ENCODE results near the gene ZNF441. TPM values are rescaled to one million over a fixed set of nuclear protein-coding genes. Genes with fewer than 3 reads are reported as not detected.

The ZNF441 gene
- total and polyA plus RNA-seq, 2 of the 13 experiments (the other 11 are each of a cell fraction or from before 2014, with no cell fraction given): 2.8 to 10.0 TPM

- intact Hi-C loops (cut with micrococcal nuclease; ENCODE audit: unreplicated experiment) (no loop called here), in situ Hi-C loops (cut with HindIII; ENCODE audit: extremely low pct_ligation_motif_present, low pct_unique_long_range_greater_than_20kb) (no loop called here)
- CTCF ChIA-PET (ENCODE audit: low intra/inter-chr PET ratio, low total read pairs): no interaction called here
- H4K20me1 ChIP-seq (ENCODE audit: insufficient read depth, low read length): no peaks in the 10 kb centered on the region
- TF ChIP-seq HOXA3 (CRISPR knock-in tag; IDR thresholded peaks at IDR 0.05): no peak
- H3K27me3 ChIP-seq (ENCODE audit: control insufficient read depth in 1 of 2, insufficient read depth in 2 of 2, low read length in 2 of 2): no peaks in the 10 kb centered on the region
- no peak overlapping the region for H2AFZ ChIP-seq (ENCODE audit: low read length)
- H3K79me2 ChIP-seq (ENCODE audit: insufficient read depth, low read length): no peaks in the 10 kb centered on the region
- POLR2A ChIA-PET: no interaction called here
- FAIRE-seq: no peak
- H3K9me3 ChIP-seq (ENCODE audit: low read length): no peaks in the 10 kb centered on the region
- no peak for ATAC-seq
- H3K9ac ChIP-seq (ENCODE audit: insufficient read depth, low read depth, low read length): no peak overlapping the region
- no peak overlapping the region for H3K4me2 ChIP-seq (ENCODE audit: low read depth, low read length)
- peaks cover 3 to 24% of the 10 kb centered on the region in 2 experiments for H3K36me3 ChIP-seq (replicated peaks in 1 of 2; ENCODE audit: control insufficient read depth in 1 of 2, insufficient read depth in 2 of 2, low read length in 2 of 2)
- H3K4me3 ChIP-seq (replicated peaks in 1 of 3; ENCODE audit: insufficient read depth in 1 of 3, low read depth in 2 of 3, low read length in 3 of 3): no peak overlapping the region
- WGBS (ENCODE audit: low lambda C conversion rate): 93% methylated on average over 8 of the region's 8 CpGs
- no peak for DNase-seq (ENCODE audit: low spot score)
- no peak overlapping the region for H3K27ac ChIP-seq (ENCODE audit: extremely low read length, insufficient read depth, low read length)
- H3K4me1 ChIP-seq (ENCODE audit: insufficient read depth, low read length): no peaks in the 10 kb centered on the region
- no TSS peak for BruUV-seq (replicated peaks)
These were observed 65.6 kb downstream of the ZNF441 start for GRCh38 chr19:11832253-11832912.

DNA sequence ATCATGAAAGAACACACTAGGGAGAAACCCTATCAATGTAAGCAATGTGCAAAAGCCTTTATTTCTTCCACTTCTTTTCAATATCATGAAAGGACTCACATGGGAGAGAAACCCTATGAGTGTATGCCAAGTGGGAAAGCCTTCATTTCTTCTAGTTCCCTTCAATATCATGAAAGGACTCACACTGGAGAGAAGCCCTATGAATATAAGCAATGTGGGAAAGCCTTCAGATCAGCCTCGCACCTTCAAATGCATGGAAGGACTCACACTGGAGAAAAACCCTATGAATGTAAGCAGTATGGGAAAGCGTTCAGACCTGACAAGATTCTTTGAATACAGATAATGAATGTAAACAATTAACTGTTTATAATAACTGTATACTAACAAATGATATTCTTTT is 66.7 kb downstream of the ZNF441 start:
- H3K4me1 ChIP-seq (ENCODE audit: insufficient read depth, low read length): no peaks in the 10 kb centered on the region
- no peak overlapping the region for H2AFZ ChIP-seq (ENCODE audit: low read length)
- no peaks in the 10 kb centered on the region for H3K79me2 ChIP-seq (ENCODE audit: insufficient read depth, low read length)
- no peaks in the 10 kb centered on the region for H4K20me1 ChIP-seq (ENCODE audit: insufficient read depth, low read length)
- H3K9ac ChIP-seq (ENCODE audit: insufficient read depth, low read depth, low read length): no peak overlapping the region
- H3K9me3 ChIP-seq (ENCODE audit: low read length): no peaks in the 10 kb centered on the region
- BruUV-seq (replicated peaks): no TSS peak
- H3K4me3 ChIP-seq (replicated peaks in 1 of 3; ENCODE audit: insufficient read depth in 1 of 3, low read depth in 2 of 3, low read length in 3 of 3): no peak overlapping the region
- no peak overlapping the region for H3K4me2 ChIP-seq (ENCODE audit: low read depth, low read length)
- H3K36me3 ChIP-seq (replicated peaks in 1 of 2; ENCODE audit: control insufficient read depth in 1 of 2, insufficient read depth in 2 of 2, low read length in 2 of 2): peaks cover 3 to 24% of the 10 kb centered on the region in 2 experiments
- POLR2A ChIA-PET: no interaction called here
- in situ Hi-C loops (cut with HindIII; ENCODE audit: extremely low pct_ligation_motif_present, low pct_unique_long_range_greater_than_20kb) (no loop called here), intact Hi-C loops (cut with micrococcal nuclease; ENCODE audit: unreplicated experiment) (no loop called here)
- 95% methylated on average over 2 of the region's 2 CpGs for WGBS (ENCODE audit: low lambda C conversion rate)
- no peak overlapping the region for H3K27ac ChIP-seq (ENCODE audit: extremely low read length, insufficient read depth, low read length)
- H3K27me3 ChIP-seq (ENCODE audit: control insufficient read depth in 1 of 2, insufficient read depth in 2 of 2, low read length in 2 of 2): no peaks in the 10 kb centered on the region
- FAIRE-seq: no peak
- no peak for ATAC-seq
- no peak for DNase-seq (ENCODE audit: low spot score)
- CTCF ChIA-PET (ENCODE audit: low intra/inter-chr PET ratio, low total read pairs): no interaction called here
- TF ChIP-seq FOSL2 (CRISPR knock-in tag; IDR thresholded peaks at IDR 0.05) (no peak), ZBTB43 (CRISPR knock-in tag; conservative IDR thresholded peaks at IDR 0.05) (no peak), PITX1 (CRISPR knock-in tag; IDR thresholded peaks at IDR 0.05) (no peak), EED (CRISPR knock-in tag; IDR thresholded peaks at IDR 0.05) (no peak), RNF2 (conservative IDR thresholded peaks at IDR 0.05; ENCODE audit: low read depth) (no peak), DNMT1 (CRISPR knock-in tag; IDR thresholded peaks at IDR 0.05) (no peak), ZNF644 (CRISPR knock-in tag; IDR thresholded peaks at IDR 0.05; ENCODE audit: low read depth) (no peak), ZNF670 (CRISPR knock-in tag; IDR thresholded peaks at IDR 0.05; ENCODE audit: borderline replicate concordance) (no peak), ZNF878 (CRISPR knock-in tag; IDR thresholded peaks at IDR 0.05) (no peak), ZFP37 (CRISPR knock-in tag; IDR thresholded peaks at IDR 0.05; ENCODE audit: borderline replicate concordance) (no peak), ZNF547 (CRISPR knock-in tag; IDR thresholded peaks at IDR 0.05) (no peak), NFKB2 (CRISPR knock-in tag; IDR thresholded peaks at IDR 0.05; ENCODE audit: borderline replicate concordance) (no peak), GZF1 (CRISPR knock-in tag; IDR thresholded peaks at IDR 0.05) (no peak)
- TF ChIP-seq, protein P1, sequence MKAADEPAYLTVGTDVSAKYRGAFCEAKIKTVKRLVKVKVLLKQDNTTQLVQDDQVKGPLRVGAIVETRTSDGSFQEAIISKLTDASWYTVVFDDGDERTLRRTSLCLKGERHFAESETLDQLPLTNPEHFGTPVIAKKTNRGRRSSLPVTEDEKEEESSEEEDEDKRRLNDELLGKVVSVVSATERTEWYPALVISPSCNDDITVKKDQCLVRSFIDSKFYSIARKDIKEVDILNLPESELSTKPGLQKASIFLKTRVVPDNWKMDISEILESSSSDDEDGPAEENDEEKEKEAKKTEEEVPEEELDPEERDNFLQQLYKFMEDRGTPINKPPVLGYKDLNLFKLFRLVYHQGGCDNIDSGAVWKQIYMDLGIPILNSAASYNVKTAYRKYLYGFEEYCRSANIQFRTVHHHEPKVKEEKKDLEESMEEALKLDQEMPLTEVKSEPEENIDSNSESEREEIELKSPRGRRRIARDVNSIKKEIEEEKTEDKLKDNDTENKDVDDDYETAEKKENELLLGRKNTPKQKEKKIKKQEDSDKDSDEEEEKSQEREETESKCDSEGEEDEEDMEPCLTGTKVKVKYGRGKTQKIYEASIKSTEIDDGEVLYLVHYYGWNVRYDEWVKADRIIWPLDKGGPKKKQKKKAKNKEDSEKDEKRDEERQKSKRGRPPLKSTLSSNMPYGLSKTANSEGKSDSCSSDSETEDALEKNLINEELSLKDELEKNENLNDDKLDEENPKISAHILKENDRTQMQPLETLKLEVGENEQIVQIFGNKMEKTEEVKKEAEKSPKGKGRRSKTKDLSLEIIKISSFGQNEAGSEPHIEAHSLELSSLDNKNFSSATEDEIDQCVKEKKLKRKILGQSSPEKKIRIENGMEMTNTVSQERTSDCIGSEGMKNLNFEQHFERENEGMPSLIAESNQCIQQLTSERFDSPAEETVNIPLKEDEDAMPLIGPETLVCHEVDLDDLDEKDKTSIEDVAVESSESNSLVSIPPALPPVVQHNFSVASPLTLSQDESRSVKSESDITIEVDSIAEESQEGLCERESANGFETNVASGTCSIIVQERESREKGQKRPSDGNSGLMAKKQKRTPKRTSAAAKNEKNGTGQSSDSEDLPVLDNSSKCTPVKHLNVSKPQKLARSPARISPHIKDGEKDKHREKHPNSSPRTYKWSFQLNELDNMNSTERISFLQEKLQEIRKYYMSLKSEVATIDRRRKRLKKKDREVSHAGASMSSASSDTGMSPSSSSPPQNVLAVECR (CRISPR knock-in tag; IDR thresholded peaks at IDR 0.05; ENCODE audit: borderline replicate concordance): no peak

Data from HepG2 (cell line).